Activated CD8-positive, alpha-beta memory T cell treated with anti-CD3 and anti-CD28 coated beads for 48 hours (primary cell): ENCODE data around the gene TEAD2.

ENCODE experiments used
- DNase-seq, 3 experiments: peaks; one replicate each; pipeline ENCODE4 v3.0.0-alpha.2; 2020; ENCODE audit warnings: low read depth in 2 of 3, low spot score in 2 of 3

The TEAD2 gene

DNA sequence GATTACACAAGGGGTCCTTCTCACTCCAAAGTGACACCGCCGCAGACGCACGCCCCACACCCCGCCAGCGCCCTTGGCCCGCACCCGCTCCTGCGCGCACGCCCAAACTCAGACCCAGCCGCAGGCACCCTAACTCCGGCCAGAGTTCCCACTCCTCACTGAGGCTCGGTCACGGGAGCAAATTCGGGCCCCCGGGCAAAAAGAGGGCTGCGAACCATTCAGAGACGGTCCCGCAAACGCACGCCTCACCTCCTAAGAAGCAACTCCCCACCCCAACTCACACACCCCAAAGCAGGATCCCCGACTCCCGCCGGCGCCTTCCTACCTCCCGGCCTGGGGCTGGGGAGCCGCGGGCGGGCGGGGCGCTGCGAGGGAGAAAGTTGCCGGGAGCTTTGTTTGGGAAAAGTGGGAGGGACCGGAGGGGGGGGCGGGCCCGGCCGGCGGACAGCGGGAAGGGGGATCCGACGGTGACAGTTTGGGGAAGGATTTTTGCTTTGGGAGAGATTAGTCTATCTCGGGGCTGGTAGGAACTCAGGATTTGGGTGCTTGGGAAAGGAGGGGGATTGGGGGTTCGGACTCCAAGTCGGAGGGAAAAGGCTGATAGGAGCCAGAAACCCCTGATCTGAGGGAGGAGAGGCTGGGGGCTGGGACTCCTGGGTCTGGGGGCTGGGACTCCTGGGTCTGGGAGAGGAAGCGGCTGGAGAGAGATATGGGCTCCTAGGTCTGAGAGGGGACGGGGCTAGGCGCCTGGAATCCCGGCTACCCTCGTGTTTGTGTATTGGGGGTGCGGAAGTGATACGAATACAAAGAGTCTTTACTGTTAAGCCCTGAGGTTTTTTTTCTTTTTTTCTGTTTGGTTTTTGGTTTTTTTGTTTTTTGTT lies at the start of gene TEAD2:
TEAD2 (minus strand) TSS at position 369 of the 881 bp plus-strand sequence. CDS start 2,341 bp downstream, outside the sequence.
- no peak for DNase-seq

GRCh38 chr19:49411681-49412326 lies 49.6 kb upstream of the TEAD2 start:
- no peak for DNase-seq

- no peak for DNase-seq
Measured at GRCh38 chr19:49409441-49410029, 47.3 kb upstream of the TEAD2 start.

DNA sequence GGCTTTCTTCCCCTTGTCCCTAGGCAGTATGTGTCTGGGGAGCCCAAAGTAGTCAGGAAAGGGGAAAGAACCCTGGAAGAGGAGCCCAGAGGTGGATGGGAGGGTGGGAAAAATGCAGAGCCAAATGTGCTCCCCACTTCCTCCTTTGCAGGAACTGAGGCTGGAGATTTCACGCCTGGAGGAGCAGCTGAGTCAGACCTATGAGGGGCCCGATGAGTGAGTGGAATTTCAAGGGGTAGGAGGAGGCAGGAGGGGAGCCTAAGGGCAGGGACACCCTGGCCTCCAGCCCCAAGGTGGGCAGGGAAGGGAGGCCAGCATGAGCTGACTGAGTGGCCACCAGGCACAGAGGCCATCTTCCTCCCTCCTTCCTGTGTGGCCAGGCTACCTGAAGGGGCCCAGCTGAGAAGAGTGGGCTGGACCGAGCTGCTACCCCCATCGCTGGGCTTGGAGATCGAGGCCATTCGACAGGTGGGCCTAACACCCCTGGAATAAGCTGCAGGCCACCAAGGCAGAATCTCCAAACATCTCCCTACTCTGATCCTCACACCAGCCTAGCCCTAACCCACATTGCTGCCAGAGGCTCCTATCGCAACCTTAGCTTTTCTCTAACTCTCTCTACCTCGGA lies 46.7 kb upstream of the TEAD2 start:
- DNase-seq: no peak

- DNase-seq: no peak
Measured at GRCh38 chr19:49407482-49408015, 45.3 kb upstream of the TEAD2 start.

- DNase-seq: no peak
Measured at GRCh38 chr19:49407079-49407478, 44.9 kb upstream of the TEAD2 start.

GRCh38 chr19:49403404-49404187 lies 41.4 kb upstream of the TEAD2 start:
- DNase-seq: no peak

- no peak for DNase-seq
Measured at GRCh38 chr19:49400029-49400428, 37.8 kb upstream of the TEAD2 start.

DNA sequence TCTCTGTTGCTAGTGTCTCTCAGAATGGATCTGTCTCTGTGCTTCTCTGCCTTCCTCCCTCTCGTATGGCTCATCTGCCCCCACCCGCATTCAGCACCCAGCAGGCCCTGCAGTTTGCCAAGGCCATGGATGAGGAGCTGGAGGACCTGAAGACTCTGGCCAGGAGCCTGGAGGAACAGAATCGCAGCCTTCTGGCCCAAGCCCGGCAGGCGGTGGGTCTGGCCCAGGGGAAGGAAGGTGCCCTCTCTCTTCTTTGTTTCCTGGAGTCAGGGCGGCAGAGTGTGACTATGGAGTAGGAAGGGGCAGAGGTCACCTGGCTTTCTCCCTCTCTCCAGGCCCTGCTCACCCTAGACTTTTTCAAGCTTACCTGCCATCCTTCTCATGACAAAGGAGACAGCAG lies 36.7 kb upstream of the TEAD2 start:
- no peak for DNase-seq

DNA sequence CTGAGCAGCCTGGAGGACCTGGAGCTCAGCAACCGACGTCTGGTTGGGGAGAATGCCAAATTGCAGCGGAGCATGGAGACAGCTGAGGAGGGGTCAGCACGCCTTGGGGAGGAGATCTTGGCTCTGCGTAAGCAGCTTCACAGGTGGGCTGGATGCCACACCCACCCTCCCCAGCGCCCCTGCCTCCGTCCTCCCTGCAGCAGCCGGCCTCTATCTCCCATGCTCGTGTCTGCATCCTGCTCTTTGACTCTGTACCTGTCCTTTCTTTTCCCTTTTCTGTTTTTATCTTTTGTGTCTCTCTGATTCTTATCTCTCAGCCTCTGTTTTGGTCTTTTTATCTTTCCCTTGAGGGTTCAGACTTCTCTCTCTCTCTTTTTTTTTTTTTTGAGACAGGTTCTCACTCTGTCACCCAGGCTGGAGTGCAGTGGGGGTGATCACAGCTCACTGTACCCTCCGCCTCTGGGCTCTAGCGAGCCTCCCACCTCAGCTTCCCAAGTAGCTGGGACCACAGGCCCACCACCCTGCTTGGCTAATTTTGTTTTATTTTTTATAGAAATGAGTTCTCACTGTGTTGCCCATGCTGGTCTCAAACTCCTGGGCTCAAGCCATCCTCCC lies 35.9 kb upstream of the TEAD2 start:
- DNase-seq: no peak

DNA sequence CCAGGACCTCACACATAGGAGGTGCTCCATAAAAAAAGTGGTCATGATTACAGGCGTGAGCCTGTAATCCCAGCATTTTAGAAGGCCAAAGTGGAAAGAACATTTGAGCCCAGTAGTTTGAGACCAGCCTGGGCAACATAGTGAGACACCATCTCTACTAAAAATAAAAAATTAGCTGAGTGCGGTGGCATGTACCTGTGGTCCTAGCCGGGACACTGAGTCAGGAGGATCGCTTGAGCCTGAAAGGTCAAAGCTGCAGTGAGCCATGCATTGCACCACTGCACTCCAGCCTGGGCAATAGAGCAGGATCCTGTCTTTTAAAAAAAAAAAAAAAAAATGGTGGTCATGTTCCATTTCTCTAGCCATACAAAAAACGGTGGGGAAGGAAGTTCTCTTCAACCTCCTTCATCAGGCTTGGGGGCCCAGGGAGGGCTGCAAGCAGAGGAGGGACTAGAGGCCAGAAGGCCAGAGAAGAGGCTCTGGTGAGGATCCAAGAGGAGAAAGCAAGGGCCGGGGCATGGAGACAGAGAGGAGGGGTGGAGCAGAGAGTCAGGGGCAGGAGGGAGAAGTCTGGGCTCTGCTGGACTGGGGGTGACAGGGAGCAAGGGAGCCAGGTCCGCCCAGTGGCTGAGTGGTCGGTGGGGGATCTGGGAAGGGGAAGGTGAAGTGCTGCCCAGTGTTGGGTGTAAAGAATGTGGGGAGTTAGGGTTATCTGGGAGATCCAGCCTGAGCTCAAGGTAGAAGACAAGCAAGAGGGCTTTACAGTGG lies 34.7 kb upstream of the TEAD2 start:
- DNase-seq: no peak

GRCh38 chr19:49395581-49396407 lies 33.6 kb upstream of the TEAD2 start:
- DNase-seq: no peak

- no peak for DNase-seq
Measured at GRCh38 chr19:49393881-49394280, 31.7 kb upstream of the TEAD2 start.

GRCh38 chr19:49391581-49392399 lies 29.6 kb upstream of the TEAD2 start:
- DNase-seq: peak; percentile 38 to 49 (median 43)

DNA sequence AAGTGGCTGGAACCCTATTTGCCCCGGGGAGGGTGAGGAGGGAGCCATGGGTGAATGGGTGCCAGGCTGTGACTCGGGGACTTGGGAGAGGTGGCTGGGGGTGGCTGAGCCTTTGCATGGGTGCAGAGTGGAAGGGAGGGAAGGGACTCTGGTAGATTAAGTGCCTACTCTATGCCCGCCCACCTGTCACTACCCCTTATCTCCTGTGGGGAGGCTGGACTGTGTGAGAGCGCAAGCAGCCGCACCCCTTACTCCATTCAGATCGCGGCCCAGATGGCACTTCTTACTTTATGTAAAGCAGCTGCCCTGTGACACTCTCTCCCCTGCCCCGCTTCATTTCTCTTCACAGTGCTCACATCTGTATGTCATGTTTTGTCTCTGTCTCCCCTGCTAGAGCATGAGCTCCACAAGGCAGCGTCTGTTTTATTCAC lies 28.7 kb upstream of the TEAD2 start:
- no peak for DNase-seq

DNA sequence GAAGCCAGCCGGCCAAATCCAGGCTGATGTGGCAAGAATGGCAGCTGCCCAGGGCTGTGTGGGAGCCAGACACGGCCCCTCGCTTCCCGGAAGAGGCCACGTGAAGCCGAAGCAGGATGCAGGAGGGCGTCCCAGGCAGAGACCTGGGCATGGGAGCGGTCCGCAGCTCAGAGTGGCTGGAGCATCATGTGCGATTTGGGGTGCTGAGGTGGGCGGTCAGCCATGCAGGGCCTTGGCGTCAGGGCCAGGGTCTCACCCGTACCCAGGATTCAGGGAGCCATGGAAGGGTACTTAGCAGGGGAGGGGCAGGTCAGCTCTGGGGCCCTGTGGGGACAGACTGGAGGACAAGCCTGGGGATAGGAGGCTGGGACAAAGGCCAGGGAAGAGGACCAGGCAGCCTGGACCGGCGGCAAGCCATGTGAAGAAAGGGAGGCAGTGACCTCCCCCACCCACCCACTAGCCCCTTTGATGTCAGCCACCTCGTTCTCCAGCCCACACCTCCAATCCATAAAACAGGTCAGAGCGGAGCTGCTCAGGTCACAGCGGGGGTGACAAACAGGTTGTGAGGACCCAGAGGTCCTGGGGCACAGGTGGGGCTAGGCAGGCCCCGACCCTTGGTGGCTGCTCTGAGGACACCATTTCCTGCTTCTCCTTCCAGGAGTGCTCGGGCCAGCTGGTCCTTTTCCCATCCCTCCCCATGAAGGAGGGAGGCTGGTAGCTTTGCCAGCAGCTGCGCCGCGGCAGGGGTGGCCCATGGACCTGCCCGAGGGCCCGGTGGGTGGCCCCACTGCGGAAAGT lies 28.1 kb upstream of the TEAD2 start:
- DNase-seq: no peak

- DNase-seq: no peak
Measured at GRCh38 chr19:49389406-49389805, 27.2 kb upstream of the TEAD2 start.
